ENCODE data around the gene RNU1-4. TPM values are rescaled to one million over a fixed set of nuclear protein-coding genes. Genes with fewer than 3 reads are reported as not detected.
"Not testable (repeated sequence)": the region's sequence is repeated elsewhere in the genome, so short reads cannot be mapped to it uniquely, and the experiment has no call there.

RNU1-4 gene
- total and polyA plus RNA-seq, 4 experiments from 2014 or later: 3,010 to 3,866 TPM; not detected in 2

GRCh38 chr1:16703602-16704001 lies 36.7 kb upstream of the RNU1-4 start:
- H3K4me3 ChIP-seq (ENCODE audit: low read length in 2 of 2); H3K27ac Mint-ChIP-seq; H3K27ac ChIP-seq (ENCODE audit: low read depth, low read length); H3K4me1 ChIP-seq (ENCODE audit: insufficient read depth, low read length); DNase-seq; H3K4me3 Mint-ChIP-seq; H3K9me3 Mint-ChIP-seq; H3K36me3 Mint-ChIP-seq; H3K4me1 Mint-ChIP-seq; H3K9me3 ChIP-seq (ENCODE audit: control insufficient read depth in 1 of 2, low read length in 2 of 2); H3K36me3 ChIP-seq (ENCODE audit: insufficient read depth, low read length); intact Hi-C loops (cut with micrococcal nuclease); H3K27me3 ChIP-seq (ENCODE audit: insufficient read depth, low read length); H3K27me3 Mint-ChIP-seq; POLR2A ChIA-PET (ENCODE audit: partially characterized antibody): not testable (repeated sequence)
- CTCF ChIA-PET (ENCODE audit: partially characterized antibody): interaction anchor here (1.5 kb wide), 2 partner anchors 20 to 94 kb away, joined by 3 read pairs; no protein-coding TSS in a partner anchor

GRCh38 chr1:16704076-16704475 lies 36.2 kb upstream of the RNU1-4 start:
- H3K27me3 Mint-ChIP-seq; POLR2A ChIA-PET (ENCODE audit: partially characterized antibody); H3K27me3 ChIP-seq (ENCODE audit: insufficient read depth, low read length); H3K27ac ChIP-seq (ENCODE audit: low read depth, low read length); H3K9me3 Mint-ChIP-seq; H3K36me3 ChIP-seq (ENCODE audit: insufficient read depth, low read length); DNase-seq; intact Hi-C loops (cut with micrococcal nuclease); H3K9me3 ChIP-seq (ENCODE audit: control insufficient read depth in 1 of 2, low read length in 2 of 2); H3K27ac Mint-ChIP-seq; H3K4me1 Mint-ChIP-seq; H3K4me3 Mint-ChIP-seq; H3K4me1 ChIP-seq (ENCODE audit: insufficient read depth, low read length); H3K36me3 Mint-ChIP-seq; H3K4me3 ChIP-seq (ENCODE audit: low read length in 2 of 2): not testable (repeated sequence)
- CTCF ChIA-PET (ENCODE audit: partially characterized antibody): interaction anchor here (1.3 to 2.2 kb wide), 4 partner anchors 17 to 185 kb away, joined by 3 to 5 read pairs (median 4); no protein-coding TSS in a partner anchor

- H3K27me3 ChIP-seq (ENCODE audit: insufficient read depth, low read length); DNase-seq; H3K36me3 ChIP-seq (ENCODE audit: insufficient read depth, low read length); POLR2A ChIA-PET (ENCODE audit: partially characterized antibody); H3K4me3 ChIP-seq (ENCODE audit: low read length in 2 of 2); H3K4me3 Mint-ChIP-seq; H3K27ac ChIP-seq (ENCODE audit: low read depth, low read length); intact Hi-C loops (cut with micrococcal nuclease); H3K36me3 Mint-ChIP-seq; H3K27me3 Mint-ChIP-seq; H3K27ac Mint-ChIP-seq; H3K4me1 Mint-ChIP-seq; H3K9me3 Mint-ChIP-seq; H3K4me1 ChIP-seq (ENCODE audit: insufficient read depth, low read length); H3K9me3 ChIP-seq (ENCODE audit: control insufficient read depth in 1 of 2, low read length in 2 of 2): not testable (repeated sequence)
- CTCF ChIA-PET (ENCODE audit: partially characterized antibody): interaction anchor here (0.9 to 2.2 kb wide), 5 partner anchors 17 to 185 kb away, joined by 3 to 5 read pairs (median 4); no protein-coding TSS in a partner anchor
Measured at GRCh38 chr1:16704502-16705100, 35.7 kb upstream of the RNU1-4 start.

GRCh38 chr1:16706302-16706701 lies 34.0 kb upstream of the RNU1-4 start:
- H3K4me3 ChIP-seq (ENCODE audit: low read length in 2 of 2); DNase-seq; H3K4me3 Mint-ChIP-seq; H3K4me1 ChIP-seq (ENCODE audit: insufficient read depth, low read length); H3K27me3 ChIP-seq (ENCODE audit: insufficient read depth, low read length); H3K27ac Mint-ChIP-seq; H3K27me3 Mint-ChIP-seq; H3K4me1 Mint-ChIP-seq; H3K36me3 Mint-ChIP-seq; H3K27ac ChIP-seq (ENCODE audit: low read depth, low read length); H3K9me3 ChIP-seq (ENCODE audit: control insufficient read depth in 1 of 2, low read length in 2 of 2); H3K9me3 Mint-ChIP-seq; intact Hi-C loops (cut with micrococcal nuclease); H3K36me3 ChIP-seq (ENCODE audit: insufficient read depth, low read length): not testable (repeated sequence)
- ChIA-PET POLR2A (ENCODE audit: partially characterized antibody) (interaction anchor here (1.2 to 1.8 kb wide), 2 partner anchors 93 to 198 kb away, joined by 4 to 7 read pairs; partner anchors contain the start of gene NBPF1), CTCF (ENCODE audit: partially characterized antibody) (interaction anchor here (0.9 to 4.9 kb wide), 6 partner anchors 11 to 146 kb away, joined by 3 to 26 read pairs (median 4); no protein-coding TSS in a partner anchor)

GRCh38 chr1:16707130-16708093 lies 32.9 kb upstream of the RNU1-4 start:
- H3K9me3 Mint-ChIP-seq; DNase-seq; intact Hi-C loops (cut with micrococcal nuclease); H3K4me1 ChIP-seq (ENCODE audit: insufficient read depth, low read length); H3K4me3 ChIP-seq (ENCODE audit: low read length in 2 of 2); H3K36me3 ChIP-seq (ENCODE audit: insufficient read depth, low read length); H3K27me3 Mint-ChIP-seq; H3K4me1 Mint-ChIP-seq; H3K4me3 Mint-ChIP-seq; H3K27ac ChIP-seq (ENCODE audit: low read depth, low read length); H3K27me3 ChIP-seq (ENCODE audit: insufficient read depth, low read length); H3K9me3 ChIP-seq (ENCODE audit: control insufficient read depth in 1 of 2, low read length in 2 of 2); H3K36me3 Mint-ChIP-seq; H3K27ac Mint-ChIP-seq: not testable (repeated sequence)
- CTCF ChIA-PET (ENCODE audit: partially characterized antibody): interaction anchor here (0.7 to 4.9 kb wide), 17 partner anchors 10 to 253 kb away, joined by 3 to 26 read pairs (median 4); partner anchors contain the start of gene NBPF1
- POLR2A ChIA-PET (ENCODE audit: partially characterized antibody): interaction anchor here (1.0 to 1.8 kb wide), 4 partner anchors 9 to 197 kb away, joined by 3 to 7 read pairs (median 4); partner anchors contain the start of gene NBPF1

GRCh38 chr1:16708704-16709103 lies 31.6 kb upstream of the RNU1-4 start:
- H3K4me3 ChIP-seq (ENCODE audit: low read length in 2 of 2); H3K36me3 ChIP-seq (ENCODE audit: insufficient read depth, low read length); H3K27me3 ChIP-seq (ENCODE audit: insufficient read depth, low read length); H3K9me3 Mint-ChIP-seq; H3K4me1 Mint-ChIP-seq; H3K4me3 Mint-ChIP-seq; H3K4me1 ChIP-seq (ENCODE audit: insufficient read depth, low read length); H3K36me3 Mint-ChIP-seq; H3K27ac ChIP-seq (ENCODE audit: low read depth, low read length); intact Hi-C loops (cut with micrococcal nuclease); H3K9me3 ChIP-seq (ENCODE audit: control insufficient read depth in 1 of 2, low read length in 2 of 2); H3K27me3 Mint-ChIP-seq; DNase-seq; H3K27ac Mint-ChIP-seq: not testable (repeated sequence)
- ChIA-PET CTCF (ENCODE audit: partially characterized antibody) (interaction anchor here (0.8 to 4.9 kb wide), 21 partner anchors 8 to 334 kb away, joined by 3 to 26 read pairs (median 5); partner anchors contain the start of gene NBPF1), POLR2A (ENCODE audit: partially characterized antibody) (interaction anchor here (1.3 to 2.9 kb wide), 2 partner anchors 180 to 196 kb away, joined by 3 to 12 read pairs; no protein-coding TSS in a partner anchor)

- Mint-ChIP-seq H3K4me3 (peak overlapping the region in 2 of 8 donors; percentile 31 to 80), H3K27ac (peak overlapping the region in 1 of 7 donors; percentile 57)
- peak; percentile 35 to 64 (median 56) for DNase-seq
- H3K9me3 Mint-ChIP-seq; H3K27me3 Mint-ChIP-seq; H3K9me3 ChIP-seq (ENCODE audit: control insufficient read depth in 1 of 2, low read length in 2 of 2); H3K36me3 Mint-ChIP-seq; H3K27me3 ChIP-seq (ENCODE audit: insufficient read depth, low read length); intact Hi-C loops (cut with micrococcal nuclease); H3K4me3 ChIP-seq (ENCODE audit: low read length in 2 of 2); H3K27ac ChIP-seq (ENCODE audit: low read depth, low read length); H3K4me1 Mint-ChIP-seq; H3K4me1 ChIP-seq (ENCODE audit: insufficient read depth, low read length); H3K36me3 ChIP-seq (ENCODE audit: insufficient read depth, low read length): not testable (repeated sequence)
- ChIA-PET POLR2A (ENCODE audit: partially characterized antibody) (interaction anchor here (2.9 kb wide), 1 partner anchor 195 kb away, joined by 12 read pairs; no protein-coding TSS in a partner anchor), CTCF (ENCODE audit: partially characterized antibody) (interaction anchor here (0.7 to 4.9 kb wide), 20 partner anchors 8 to 333 kb away, joined by 3 to 26 read pairs (median 5); partner anchors contain the start of gene NBPF1)
Measured at GRCh38 chr1:16709659-16710087, 30.6 kb upstream of the RNU1-4 start.
